OCI-LY3 (cell line): ENCODE data around the gene RPL5.

Experiments used
- H2AFZ ChIP-seq: fragments of 200-600, 300-600 bp; shearing (Covaris generic); 2 replicates; pipeline ENCODE4 v1.6.0; 2014; ENCODE audit warnings: antibody characterized with exemption, low read depth, low read length
- H3K27ac ChIP-seq: fragments of 200-600, 300-600 bp; sonication (generic); 2 replicates; pipeline ENCODE4 v1.5.1; 2014; ENCODE audit warnings: mild to moderate bottlenecking, low read length, moderate library complexity, mixed read lengths
- H3K27me3 ChIP-seq: fragments of 200-600, 300-600 bp; sonication (generic); 2 replicates; pipeline ENCODE4 v1.6.1; 2014; ENCODE audit warnings: low read depth, low read length, mixed read lengths
- H3K36me3 ChIP-seq: fragments of 200-600, 300-600 bp; sonication (generic); replicated peaks from 2 replicates; pipeline ENCODE3; 2014; ENCODE audit warnings: low read depth, low read length, mixed read lengths
- H3K4me1 ChIP-seq: fragments of 300-600, 200-600 bp; sonication (generic); 2 replicates; pipeline ENCODE4 v1.6.1; 2014; ENCODE audit warnings: low read length, mixed read lengths
- H3K4me2 ChIP-seq: fragments of 200-600, 300-600 bp; sonication (generic); 2 replicates; pipeline ENCODE4 v1.6.1; 2014; ENCODE audit warnings: low read length, mixed read lengths
- H3K4me3 ChIP-seq: fragments of 300-600, 200-600 bp; sonication (generic); 2 replicates; pipeline ENCODE4 v1.5.1; 2014; ENCODE audit warnings: antibody characterized with exemption, mild to moderate bottlenecking, low read length, moderate library complexity
- H3K79me2 ChIP-seq: fragments of 300-600, 200-600 bp; shearing (Covaris generic); 2 replicates; pipeline ENCODE4 v1.6.1; 2014; ENCODE audit warnings: mild to moderate bottlenecking, low read length, mixed read lengths
- H3K9ac ChIP-seq: fragments of 300-600, 200-600 bp; shearing (Covaris generic); 2 replicates; pipeline ENCODE4 v1.6.0; 2014; ENCODE audit warnings: mild to moderate bottlenecking, low read length, moderate library complexity
- H3K9me3 ChIP-seq: fragments of 200-600, 300-600 bp; shearing (Covaris generic); 2 replicates; pipeline ENCODE4 v1.6.1; 2014; ENCODE audit warnings: low read length, mixed read lengths; ENCODE audit not compliant: insufficient read depth
- H4K20me1 ChIP-seq: fragments of 200-600, 300-600 bp; sonication (generic); 2 replicates; pipeline ENCODE4 v1.6.1; 2016; ENCODE audit warnings: low read length, mixed read lengths; ENCODE audit not compliant: insufficient read depth
- CTCF ChIP-seq: fragments of 200-600, 300-600 bp; sonication (generic); IDR thresholded peaks from 2 replicates; pipeline ENCODE4 v1.5.1; 2014; ENCODE audit warnings: antibody characterized with exemption, low read length, low read depth
- EZH2phosphoT487 ChIP-seq: fragments of 200-600 bp; shearing (Covaris generic); IDR thresholded peaks from 2 replicates; pipeline ENCODE4 v1.6.1; 2018; ENCODE audit warnings: antibody characterized with exemption, mixed run types, low read depth

Gene RPL5

GRCh38 chr1:92838519-92838918 lies 6.7 kb downstream of the RPL5 start:
- no peak overlapping the region for H2AFZ ChIP-seq
- no peaks in the 10 kb centered on the region for H3K9me3 ChIP-seq
- H4K20me1 ChIP-seq, result peaks cover 90% of the 10 kb centered on the region
- H3K79me2 ChIP-seq, result peaks cover 77% of the 10 kb centered on the region
- no peak overlapping the region for H3K27ac ChIP-seq
- H3K9ac ChIP-seq, result no peak overlapping the region
- TF ChIP-seq CTCF (no peak), EZH2phosphoT487 (no peak)
- no peaks in the 10 kb centered on the region for H3K27me3 ChIP-seq
- no peak overlapping the region for H3K4me3 ChIP-seq
- H3K4me1 ChIP-seq, result peaks cover 20% of the 10 kb centered on the region
- H3K4me2 ChIP-seq, result no peak overlapping the region
- H3K36me3 ChIP-seq, result peaks cover 76% of the 10 kb centered on the region

- no peak overlapping the region for H3K4me2 ChIP-seq
- peaks cover 11% of the 10 kb centered on the region for H3K4me1 ChIP-seq
- H2AFZ ChIP-seq, result no peak overlapping the region
- H4K20me1 ChIP-seq, result peaks cover 81% of the 10 kb centered on the region
- peaks cover 78% of the 10 kb centered on the region for H3K36me3 ChIP-seq
- H3K79me2 ChIP-seq, result peaks cover 68% of the 10 kb centered on the region
- H3K27ac ChIP-seq, result no peak overlapping the region
- no peaks in the 10 kb centered on the region for H3K27me3 ChIP-seq
- H3K9ac ChIP-seq, result no peak overlapping the region
- H3K4me3 ChIP-seq, result no peak overlapping the region
- TF ChIP-seq CTCF (no peak), EZH2phosphoT487 (no peak)
- H3K9me3 ChIP-seq, result no peaks in the 10 kb centered on the region
Observed at GRCh38 chr1:92839442-92839841, 7.6 kb downstream of the RPL5 start.

- no peak for TF ChIP-seq CTCF
- no peak for TF ChIP-seq EZH2phosphoT487
- H3K9me3 ChIP-seq, result no peaks in the 10 kb centered on the region
- H3K4me2 ChIP-seq, result no peak overlapping the region
- H3K4me3 ChIP-seq, result no peak overlapping the region
- H3K36me3 ChIP-seq, result peaks cover 74% of the 10 kb centered on the region
- peaks cover 56% of the 10 kb centered on the region for H3K79me2 ChIP-seq
- H4K20me1 ChIP-seq, result peaks cover 70% of the 10 kb centered on the region
- H3K27me3 ChIP-seq, result no peaks in the 10 kb centered on the region
- H3K27ac ChIP-seq, result no peak overlapping the region
- no peak overlapping the region for H2AFZ ChIP-seq
- peaks cover 2% of the 10 kb centered on the region; the same call in 1 of the 2 replicates for H3K4me1 ChIP-seq
- no peak overlapping the region for H3K9ac ChIP-seq
Observed at GRCh38 chr1:92840600-92840999, 8.8 kb downstream of the RPL5 start.

- peaks cover 60% of the 10 kb centered on the region for H3K36me3 ChIP-seq
- H3K79me2 ChIP-seq, result peaks cover 39% of the 10 kb centered on the region
- no peak overlapping the region for H3K4me3 ChIP-seq
- H2AFZ ChIP-seq, result no peak overlapping the region
- no peak overlapping the region for H3K9ac ChIP-seq
- H3K27me3 ChIP-seq, result no peaks in the 10 kb centered on the region
- no peaks in the 10 kb centered on the region for H3K4me1 ChIP-seq
- peaks cover 52% of the 10 kb centered on the region for H4K20me1 ChIP-seq
- H3K27ac ChIP-seq, result no peak overlapping the region
- no peak overlapping the region for H3K4me2 ChIP-seq
- TF ChIP-seq CTCF (no peak), EZH2phosphoT487 (no peak)
- no peaks in the 10 kb centered on the region for H3K9me3 ChIP-seq
Observed at GRCh38 chr1:92842082-92843045, 10.5 kb downstream of the RPL5 start.
